Measurements from ENCODE around the gene MMAB. TPM values are rescaled to one million over a fixed set of nuclear protein-coding genes. Genes with fewer than 3 reads are reported as not detected.
"Not testable (repeated sequence)": the region's sequence is repeated elsewhere in the genome, so short reads cannot be mapped to it uniquely, and the experiment has no call there.

The MMAB gene
- total and polyA plus RNA-seq, 2 experiments from 2014 or later, result 6.7 to 26.8 TPM

DNA sequence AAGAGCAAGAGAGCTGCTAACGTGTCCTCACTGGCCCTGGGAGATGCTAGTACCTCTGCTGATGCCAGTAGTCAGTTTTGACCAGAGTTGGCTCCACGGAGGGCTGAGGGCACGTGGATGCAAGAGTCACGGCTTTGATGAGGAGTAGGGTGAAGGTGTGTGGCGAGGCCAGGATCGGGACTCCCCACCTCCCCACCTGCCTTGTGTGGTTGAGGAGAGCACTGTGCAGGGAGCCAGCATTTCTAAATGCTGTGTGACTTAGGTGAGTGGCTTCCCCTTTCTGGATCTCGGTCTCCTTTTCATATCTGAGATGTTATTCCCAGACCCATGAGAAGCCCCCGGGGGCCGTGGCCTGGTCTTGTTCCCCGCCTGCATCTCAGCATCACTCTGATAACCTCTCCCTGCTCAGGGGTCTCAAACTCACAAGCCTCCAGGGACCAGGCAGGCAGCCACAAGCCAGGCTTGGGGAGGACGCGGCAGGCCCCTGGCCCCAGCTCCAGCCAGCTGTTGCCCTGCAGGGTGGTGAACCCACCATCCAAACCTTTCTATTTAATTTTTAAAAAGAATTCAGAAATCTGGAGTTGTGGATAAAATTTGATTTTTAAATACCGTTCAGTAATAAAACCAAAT, 32.4 kb upstream of the MMAB start:
- WGBS, 2 experiments (ENCODE audit: low coverage in 1 of 2, low lambda C conversion rate in 2 of 2, missing lambda C conversion rate in 2 of 2), result 67 to 72% methylated on average over 13 of the region's 13 CpGs
- Histone ChIP-seq H3K79me2 (ENCODE audit: insufficient read depth) (no peaks in the 10 kb centered on the region), H2AFZ (no peak overlapping the region), H3K36me3 (ENCODE audit: low read depth) (no peaks in the 10 kb centered on the region), H3K4me2 (ENCODE audit: unreplicated experiment) (no peak overlapping the region), H3K9ac (no peak overlapping the region), H3K9me3 (ENCODE audit: low read depth) (no peaks in the 10 kb centered on the region), H3K27me3 (replicated peaks; ENCODE audit: insufficient read depth) (no peaks in the 10 kb centered on the region), H3F3A (ENCODE audit: insufficient read depth) (no peaks in the 10 kb centered on the region), H3K4me3 (no peak overlapping the region), H4K20me1 (ENCODE audit: insufficient read depth) (no peaks in the 10 kb centered on the region), H3K4me1 (ENCODE audit: insufficient read depth) (no peaks in the 10 kb centered on the region), H3K9me2 (ENCODE audit: insufficient read depth) (no peaks in the 10 kb centered on the region), H3K27ac (no peak overlapping the region)
- no peak for TF ChIP-seq EZH2 (IDR thresholded peaks at IDR 0.05; ENCODE audit: insufficient read depth, poor library complexity, severe bottlenecking)
- TF ChIP-seq EZH2phosphoT487 (IDR thresholded peaks at IDR 0.05; ENCODE audit: insufficient read depth, low read depth), result no peak
- in situ Hi-C loops (cut with MboI), result loop anchor here (10.0 kb wide), 1 partner anchor 169 kb away; no protein-coding TSS in a partner anchor
- DNase-seq, result no peak

DNA sequence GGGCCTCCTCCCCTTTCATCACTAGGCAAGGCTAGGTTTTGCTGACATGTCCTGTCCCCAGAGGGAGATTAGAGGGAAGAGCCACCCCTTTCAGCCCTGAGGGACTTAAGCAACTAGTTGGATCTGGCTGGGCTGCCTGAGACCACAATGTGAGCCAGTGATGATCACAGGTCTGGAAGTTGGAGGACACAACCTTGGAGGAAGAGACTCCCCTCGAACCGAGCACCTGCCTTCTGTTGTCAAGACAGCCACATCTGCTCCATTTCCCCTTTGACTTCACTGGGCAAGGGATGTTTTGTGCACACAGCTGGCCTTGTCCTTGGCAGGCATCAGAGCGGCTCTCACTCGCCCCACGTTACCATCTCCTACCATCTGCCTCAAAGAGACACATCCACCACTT, 31.7 kb upstream of the MMAB start:
- no peaks in the 10 kb centered on the region for H4K20me1 ChIP-seq (ENCODE audit: insufficient read depth)
- no peaks in the 10 kb centered on the region for H3K9me3 ChIP-seq (ENCODE audit: low read depth)
- H2AFZ ChIP-seq, result no peak overlapping the region
- no peak overlapping the region for H3K4me3 ChIP-seq
- no peaks in the 10 kb centered on the region for H3F3A ChIP-seq (ENCODE audit: insufficient read depth)
- no peak for TF ChIP-seq EZH2 (IDR thresholded peaks at IDR 0.05; ENCODE audit: insufficient read depth, poor library complexity, severe bottlenecking)
- TF ChIP-seq EZH2phosphoT487 (IDR thresholded peaks at IDR 0.05; ENCODE audit: insufficient read depth, low read depth), result no peak
- no peaks in the 10 kb centered on the region for H3K4me1 ChIP-seq (ENCODE audit: insufficient read depth)
- H3K27ac ChIP-seq, result no peak overlapping the region
- no peak overlapping the region for H3K9ac ChIP-seq
- no peaks in the 10 kb centered on the region for H3K36me3 ChIP-seq (ENCODE audit: low read depth)
- DNase-seq, result no peak
- in situ Hi-C loops (cut with MboI), result loop anchor here (10.0 kb wide), 1 partner anchor 170 kb away; no protein-coding TSS in a partner anchor
- H3K79me2 ChIP-seq (ENCODE audit: insufficient read depth), result no peaks in the 10 kb centered on the region
- H3K9me2 ChIP-seq (ENCODE audit: insufficient read depth), result no peaks in the 10 kb centered on the region
- whole genome bisulfite sequencing, 2 experiments (ENCODE audit: low coverage in 1 of 2, low lambda C conversion rate in 2 of 2, missing lambda C conversion rate in 2 of 2), result 72 to 76% methylated on average over 5 of the region's 5 CpGs
- H3K27me3 ChIP-seq (replicated peaks; ENCODE audit: insufficient read depth), result no peaks in the 10 kb centered on the region
- no peak overlapping the region for H3K4me2 ChIP-seq (ENCODE audit: unreplicated experiment)

DNA sequence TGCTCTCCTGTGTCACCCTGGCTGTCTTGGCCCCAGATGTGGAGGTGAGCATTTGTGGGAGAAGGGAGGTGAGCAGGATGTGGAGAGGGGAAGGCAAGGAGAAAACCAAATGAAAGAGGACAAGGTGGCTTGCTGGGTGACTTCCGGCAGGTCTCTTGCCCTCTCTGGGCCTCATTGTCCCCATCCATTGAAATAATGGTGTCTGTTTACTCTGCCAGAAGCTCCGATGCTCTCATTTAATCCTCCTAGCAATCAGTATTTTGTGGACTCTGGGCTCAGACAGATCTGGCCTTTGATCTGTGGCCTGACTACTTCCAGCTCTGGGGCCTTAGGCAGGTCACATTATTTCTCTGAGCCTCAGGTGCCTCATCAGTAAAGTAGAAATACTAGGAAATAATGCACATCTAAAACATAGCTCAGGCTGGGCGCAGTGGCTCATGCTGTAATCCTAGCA, 30.9 kb upstream of the MMAB start:
- Histone ChIP-seq H3K4me3 (no peak overlapping the region), H3K27ac (no peak overlapping the region), H3K36me3 (ENCODE audit: low read depth) (no peaks in the 10 kb centered on the region), H3K27me3 (replicated peaks; ENCODE audit: insufficient read depth) (no peaks in the 10 kb centered on the region), H3K4me1 (ENCODE audit: insufficient read depth) (no peaks in the 10 kb centered on the region), H2AFZ (no peak overlapping the region), H3K9ac (no peak overlapping the region), H3K4me2 (ENCODE audit: unreplicated experiment) (no peak overlapping the region), H3K9me2 (ENCODE audit: insufficient read depth) (no peaks in the 10 kb centered on the region), H4K20me1 (ENCODE audit: insufficient read depth) (no peaks in the 10 kb centered on the region), H3K9me3 (ENCODE audit: low read depth) (no peaks in the 10 kb centered on the region), H3F3A (ENCODE audit: insufficient read depth) (no peaks in the 10 kb centered on the region), H3K79me2 (ENCODE audit: insufficient read depth) (no peaks in the 10 kb centered on the region)
- no peak for TF ChIP-seq EZH2phosphoT487 (IDR thresholded peaks at IDR 0.05; ENCODE audit: insufficient read depth, low read depth)
- no peak for TF ChIP-seq EZH2 (IDR thresholded peaks at IDR 0.05; ENCODE audit: insufficient read depth, poor library complexity, severe bottlenecking)
- in situ Hi-C loops (cut with MboI), result loop anchor here (10.0 kb wide), 1 partner anchor 171 kb away; no protein-coding TSS in a partner anchor
- no peak for DNase-seq
- 79 to 87% methylated on average over 3 of the region's 3 CpGs for WGBS, 2 experiments (ENCODE audit: low coverage in 1 of 2, low lambda C conversion rate in 2 of 2, missing lambda C conversion rate in 2 of 2)

DNA sequence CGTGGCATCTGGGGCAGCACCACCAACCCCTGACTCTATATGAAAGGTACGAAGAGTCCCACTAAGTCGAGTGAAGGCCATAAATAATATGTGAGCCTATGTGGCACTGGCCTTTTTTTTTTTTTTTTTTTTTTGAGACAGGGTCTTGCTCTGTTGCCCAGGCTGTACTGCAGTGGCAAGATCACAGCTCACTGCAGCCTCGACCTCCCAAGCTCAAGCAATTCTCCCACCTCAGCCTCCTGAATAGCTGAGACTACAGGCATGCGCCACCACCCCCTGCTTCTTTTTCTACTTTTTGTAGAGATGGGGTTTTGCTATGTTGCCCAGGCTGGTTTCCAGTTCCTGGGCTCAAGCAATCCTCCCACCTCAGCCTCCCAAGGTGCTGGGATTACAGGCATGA, 28.8 kb upstream of the MMAB start:
- not testable (repeated sequence) for H3K4me1 ChIP-seq (ENCODE audit: insufficient read depth); H3K9me3 ChIP-seq (ENCODE audit: low read depth); DNase-seq; H3K79me2 ChIP-seq (ENCODE audit: insufficient read depth); H3K4me2 ChIP-seq (ENCODE audit: unreplicated experiment); H3K27ac ChIP-seq; H3K36me3 ChIP-seq (ENCODE audit: low read depth); H3K9ac ChIP-seq; H3K27me3 ChIP-seq (replicated peaks; ENCODE audit: insufficient read depth); H4K20me1 ChIP-seq (ENCODE audit: insufficient read depth); H3F3A ChIP-seq (ENCODE audit: insufficient read depth); H3K4me3 ChIP-seq; H2AFZ ChIP-seq; H3K9me2 ChIP-seq (ENCODE audit: insufficient read depth)
- in situ Hi-C loops (cut with MboI), result loop anchor here (10.0 kb wide), 1 partner anchor 173 kb away; no protein-coding TSS in a partner anchor
- 70 to 74% methylated on average over 5 of the region's 5 CpGs for WGBS, 2 experiments (ENCODE audit: low coverage in 1 of 2, low lambda C conversion rate in 2 of 2, missing lambda C conversion rate in 2 of 2)

Data from GM23248 (cell line).